Fibroblast of lung (primary cell): Measurements from ENCODE around the gene MRE11. TPM values are rescaled to one million over a fixed set of nuclear protein-coding genes. Genes with fewer than 3 reads are reported as not detected.

Experiments
- DNase-seq, 2 donors: peaks; one replicate each; pipeline versions ENCODE4 v3.0.0 to v3.0.0-alpha.2; 2010; ENCODE audit warnings: low read depth in 2 of 2
- H2AFZ ChIP-seq: 2 replicates; pipeline ENCODE4 v1.5.1; 2012; ENCODE audit warnings: low read length, control low read depth, inconsistent platforms
- H3K27ac ChIP-seq: 2 replicates; pipeline ENCODE4 v1.5.1; 2011; ENCODE audit warnings: low read length, control low read depth; ENCODE audit not compliant: insufficient read depth
- H3K27me3 ChIP-seq: 2 replicates; pipeline ENCODE4 v1.5.1; 2011; ENCODE audit warnings: mild to moderate bottlenecking, low read length; ENCODE audit not compliant: control insufficient read depth, insufficient read depth
- H3K36me3 ChIP-seq: 2 replicates; pipeline ENCODE4 v1.5.1; 2011; ENCODE audit warnings: low read length; ENCODE audit not compliant: control insufficient read depth, insufficient read depth
- H3K4me1 ChIP-seq: 2 replicates; pipeline ENCODE4 v1.5.1; 2011; ENCODE audit warnings: low read length; ENCODE audit not compliant: control insufficient read depth, insufficient read depth; ENCODE audit errors: extremely low read depth
- H3K4me2 ChIP-seq: 2 replicates; pipeline ENCODE4 v1.5.1; 2011; ENCODE audit warnings: low read length, control low read depth; ENCODE audit not compliant: insufficient read depth; ENCODE audit errors: extremely low read depth
- H3K4me3 ChIP-seq, 4 experiments: fragments of 200-600 bp in 1 of 4; sonication (generic) in 1 of 4; replicated peaks in 1 of 4; 2 replicates each; pipeline ENCODE4 v1.5.1; 2011 to 2016; ENCODE audit warnings: low read length in 4 of 4, low read depth in 3 of 4, mild to moderate bottlenecking in 3 of 4, control low read depth in 2 of 4, inconsistent platforms in 1 of 4, mixed read lengths in 1 of 4; ENCODE audit not compliant: insufficient read depth in 1 of 4; ENCODE audit errors: control extremely low read depth in 1 of 4
- H3K79me2 ChIP-seq: 2 replicates; pipeline ENCODE4 v1.5.1; 2012; ENCODE audit warnings: mild to moderate bottlenecking, low read length, inconsistent platforms; ENCODE audit not compliant: control insufficient read depth, insufficient read depth
- H3K9ac ChIP-seq: 2 replicates; pipeline ENCODE4 v1.5.1; 2011; ENCODE audit warnings: mild to moderate bottlenecking, low read length, control low read depth; ENCODE audit not compliant: insufficient read depth
- H3K9me3 ChIP-seq: 2 replicates; pipeline ENCODE4 v1.5.1; 2012; ENCODE audit warnings: low read depth, low read length; ENCODE audit not compliant: control insufficient read depth, insufficient read depth
- H4K20me1 ChIP-seq: 2 replicates; pipeline ENCODE4 v1.5.1; 2011; ENCODE audit warnings: low read length; ENCODE audit not compliant: control insufficient read depth, insufficient read depth; ENCODE audit errors: extremely low read depth
- CTCF ChIP-seq, 2 donors: IDR thresholded peaks in 1 of 2; conservative IDR thresholded peaks in 1 of 2; 1 replicate in 1 of 2; 2 replicates in 1 of 2; pipeline ENCODE4 v1.5.1; 2011 to 2012; ENCODE audit warnings: low read length in 2 of 2, control low read depth in 1 of 2, inconsistent platforms in 1 of 2, low read depth in 1 of 2, mild to moderate bottlenecking in 1 of 2
- EZH2 ChIP-seq: IDR thresholded peaks from 2 replicates; pipeline ENCODE4 v1.5.1; 2012; ENCODE audit warnings: low read length, control low read depth, mild to moderate bottlenecking; ENCODE audit errors: missing control alignments
- polyA minus RNA-seq: library from RNA; depleted of rRNA, polyadenylated mRNA; stranded (reverse); fragments of >200 nt; gene quantifications from 2 replicates; pipeline ENCODE4 v1.2.3, GENCODE V29; 2011; ENCODE audit warnings: low replicate concordance
- polyA plus RNA-seq, 2 donors: library from polyadenylated mRNA; depleted of rRNA in 1 of 2; stranded (reverse) in 1 of 2; unstranded in 1 of 2; fragments of >200 nt; gene quantifications; 2 replicates each; pipeline ENCODE4 v1.2.1, GENCODE V29; 2011 to 2012; ENCODE audit warnings: missing spikeins in 1 of 2
- total RNA-seq: library from RNA; depleted of rRNA; stranded (reverse); fragments of >200 nt; gene quantifications from 2 replicates; pipeline ENCODE4 v1.2.1, GENCODE V29; 2014

MRE11 gene
- total RNA-seq: 6.4 and 6.9 TPM in 2 replicates
- 7.4 and 8.4 TPM in 2 replicates for polyA plus RNA-seq
- 7.0 and 7.7 TPM in 2 replicates for polyA plus RNA-seq (2012)
- polyA minus RNA-seq: 0.04 and 0.75 TPM in 2 replicates

GRCh38 chr11:94493281-94494125 is at the start of gene MRE11, which contains the start of gene ANKRD49:
MRE11 (minus strand) TSS chr11:94493844; CDS start chr11:94492801, 1,043 bp downstream.
ANKRD49 (plus strand) TSS chr11:94493984; CDS start chr11:94496694, 2,710 bp downstream.
- Histone ChIP-seq H3K9ac (peak within 1 kb of the TSS; percentile 86), H3K4me1 (peaks cover 2% of the 10 kb centered on the region), H3K9me3 (no peaks in the 10 kb centered on the region), H3K27ac (peak within 1 kb of the TSS; percentile 81), H3K36me3 (peaks cover 4% of the 10 kb centered on the region), H3K27me3 (no peaks in the 10 kb centered on the region), H3K4me3 (peak within 1 kb of the TSS; percentile 90 to 95 (median 93)), H2AFZ (peak within 1 kb of the TSS; percentile 88), H3K79me2 (peaks cover 10% of the 10 kb centered on the region), H3K4me2 (peak within 1 kb of the TSS; percentile 92), H4K20me1 (no peaks in the 10 kb centered on the region)
- no peak for TF ChIP-seq CTCF (conservative IDR thresholded peaks at IDR 0.05 in 1 of 2, IDR thresholded peaks at IDR 0.05 in 1 of 2; ENCODE audit: low read depth in 1 of 2, low read length in 2 of 2)
- TF ChIP-seq EZH2: no peak
- peak; percentile 98 for DNase-seq

- Histone ChIP-seq H3K4me2 (no peak overlapping the region), H3K4me1 (no peaks in the 10 kb centered on the region), H2AFZ (no peak overlapping the region), H3K4me3 (no peak overlapping the region), H3K36me3 (no peaks in the 10 kb centered on the region), H3K27ac (no peak overlapping the region), H4K20me1 (no peaks in the 10 kb centered on the region), H3K27me3 (no peaks in the 10 kb centered on the region), H3K9me3 (no peaks in the 10 kb centered on the region), H3K79me2 (no peaks in the 10 kb centered on the region), H3K9ac (no peak overlapping the region)
- TF ChIP-seq CTCF (conservative IDR thresholded peaks at IDR 0.05 in 1 of 2, IDR thresholded peaks at IDR 0.05 in 1 of 2; ENCODE audit: low read depth in 1 of 2, low read length in 2 of 2) (no peak), EZH2 (no peak)
- no peak for DNase-seq
Measured at GRCh38 chr11:94539420-94539819, 45.8 kb upstream of the MRE11 start.

DNA sequence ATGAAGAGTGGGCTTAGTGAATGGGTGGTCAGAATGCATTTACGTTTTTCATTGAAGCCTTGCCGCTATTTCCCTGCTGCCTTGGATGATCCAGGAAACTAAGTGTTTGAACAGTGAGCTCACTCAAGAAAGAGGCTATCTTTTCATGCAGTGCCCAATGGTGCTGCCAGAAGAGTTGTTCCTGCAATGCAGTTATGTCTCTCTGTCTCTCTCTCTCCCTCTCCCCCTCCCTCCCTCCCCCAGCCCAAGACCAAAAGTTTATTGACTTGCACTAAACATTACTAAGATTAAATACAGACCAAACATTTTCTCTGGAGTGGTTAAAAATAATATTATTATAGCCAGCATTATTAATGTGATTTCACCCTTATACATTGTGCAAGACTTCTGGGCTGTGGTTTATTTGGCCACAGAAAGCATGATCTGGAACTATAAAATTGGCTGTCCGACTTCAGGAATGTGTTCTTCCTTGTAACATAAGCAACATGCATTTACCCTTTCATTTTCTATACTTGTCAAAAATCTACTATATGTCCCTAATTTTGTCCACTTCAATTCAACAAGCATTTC is 43.5 kb upstream of the MRE11 start:
- Histone ChIP-seq H3K4me1 (no peaks in the 10 kb centered on the region), H3K4me3 (no peak overlapping the region), H3K79me2 (no peaks in the 10 kb centered on the region), H4K20me1 (no peaks in the 10 kb centered on the region), H3K27me3 (no peaks in the 10 kb centered on the region), H2AFZ (no peak overlapping the region), H3K4me2 (no peak overlapping the region), H3K9ac (no peak overlapping the region), H3K9me3 (no peaks in the 10 kb centered on the region), H3K36me3 (no peaks in the 10 kb centered on the region), H3K27ac (no peak overlapping the region)
- DNase-seq: peak; percentile 75 to 91
- TF ChIP-seq CTCF (conservative IDR thresholded peaks at IDR 0.05 in 1 of 2, IDR thresholded peaks at IDR 0.05 in 1 of 2; ENCODE audit: low read depth in 1 of 2, low read length in 2 of 2) (no peak), EZH2 (no peak)
